Measurements from ENCODE around the gene CLDN7.

CLDN7 gene

GRCh38 chr17:7260651-7261378 lies 1.5 kb downstream of the CLDN7 start:
- Histone ChIP-seq H3K36me3 (ENCODE audit: control insufficient read depth, low read depth, low read length) (peaks cover 17% of the 10 kb centered on the region), H3K27me3 (ENCODE audit: control insufficient read depth, insufficient read depth, low read length) (peaks cover 38% of the 10 kb centered on the region), H3K4me1 (ENCODE audit: control insufficient read depth, low read depth, low read length) (peaks cover 3% of the 10 kb centered on the region), H3K27ac (ENCODE audit: low read length) (peak overlapping the region; percentile 71), H3K4me3 (ENCODE audit: low read length) (peak overlapping the region; percentile 93), H3K9ac (ENCODE audit: low read length) (peak overlapping the region; percentile 95), H3K9me3 (ENCODE audit: control insufficient read depth, low read depth, low read length) (no peaks in the 10 kb centered on the region)

DNA sequence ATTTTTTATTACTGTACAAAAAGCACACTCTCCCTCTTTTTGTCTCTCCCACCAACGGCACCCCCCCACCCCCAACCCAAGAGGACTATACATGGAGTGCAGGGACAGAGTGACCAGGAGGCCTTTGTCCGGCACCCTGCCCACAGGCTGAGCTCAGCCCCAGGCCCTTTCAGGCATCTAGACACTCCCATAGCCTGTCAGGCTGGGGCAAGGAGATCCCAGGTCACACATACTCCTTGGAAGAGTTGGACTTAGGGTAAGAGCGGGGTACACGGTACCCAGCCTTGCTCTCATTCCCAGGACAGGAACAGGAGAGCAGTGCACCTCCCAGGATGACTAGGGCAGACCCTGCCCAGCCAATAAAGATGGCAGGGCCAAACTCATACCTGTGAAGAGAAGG lies 2.1 kb downstream of the CLDN7 start:
- Histone ChIP-seq H3K9me3 (ENCODE audit: control insufficient read depth, low read depth, low read length) (no peaks in the 10 kb centered on the region), H3K27me3 (ENCODE audit: control insufficient read depth, insufficient read depth, low read length) (peaks cover 38% of the 10 kb centered on the region), H3K36me3 (ENCODE audit: control insufficient read depth, low read depth, low read length) (peaks cover 17% of the 10 kb centered on the region), H3K4me1 (ENCODE audit: control insufficient read depth, low read depth, low read length) (peaks cover 3% of the 10 kb centered on the region), H3K4me3 (ENCODE audit: low read length) (peak overlapping the region; percentile 93), H3K9ac (ENCODE audit: low read length) (no peak overlapping the region), H3K27ac (ENCODE audit: low read length) (no peak overlapping the region)

GRCh38 chr17:7259555-7259889 lies 2.8 kb downstream of the CLDN7 start:
- H3K36me3 ChIP-seq (ENCODE audit: control insufficient read depth, low read depth, low read length), result peaks cover 23% of the 10 kb centered on the region
- no peak overlapping the region for H3K27ac ChIP-seq (ENCODE audit: low read length)
- peaks cover 3% of the 10 kb centered on the region for H3K4me1 ChIP-seq (ENCODE audit: control insufficient read depth, low read depth, low read length)
- H3K4me3 ChIP-seq (ENCODE audit: low read length), result no peak overlapping the region
- H3K9ac ChIP-seq (ENCODE audit: low read length), result no peak overlapping the region
- H3K27me3 ChIP-seq (ENCODE audit: control insufficient read depth, insufficient read depth, low read length), result peaks cover 38% of the 10 kb centered on the region
- no peaks in the 10 kb centered on the region for H3K9me3 ChIP-seq (ENCODE audit: control insufficient read depth, low read depth, low read length)

- no peaks in the 10 kb centered on the region for H3K4me1 ChIP-seq (ENCODE audit: control insufficient read depth, low read depth, low read length)
- no peak overlapping the region for H3K9ac ChIP-seq (ENCODE audit: low read length)
- peaks cover 29% of the 10 kb centered on the region for H3K36me3 ChIP-seq (ENCODE audit: control insufficient read depth, low read depth, low read length)
- no peak overlapping the region for H3K4me3 ChIP-seq (ENCODE audit: low read length)
- H3K27ac ChIP-seq (ENCODE audit: low read length), result no peak overlapping the region
- H3K9me3 ChIP-seq (ENCODE audit: control insufficient read depth, low read depth, low read length), result no peaks in the 10 kb centered on the region
- H3K27me3 ChIP-seq (ENCODE audit: control insufficient read depth, insufficient read depth, low read length), result peaks cover 38% of the 10 kb centered on the region
These were observed 3.3 kb downstream of the CLDN7 start for GRCh38 chr17:7258731-7259554.

GRCh38 chr17:7256766-7257456 lies 5.4 kb downstream of the CLDN7 start:
- H3K27me3 ChIP-seq (ENCODE audit: control insufficient read depth, insufficient read depth, low read length), result peaks cover 17% of the 10 kb centered on the region

DNA sequence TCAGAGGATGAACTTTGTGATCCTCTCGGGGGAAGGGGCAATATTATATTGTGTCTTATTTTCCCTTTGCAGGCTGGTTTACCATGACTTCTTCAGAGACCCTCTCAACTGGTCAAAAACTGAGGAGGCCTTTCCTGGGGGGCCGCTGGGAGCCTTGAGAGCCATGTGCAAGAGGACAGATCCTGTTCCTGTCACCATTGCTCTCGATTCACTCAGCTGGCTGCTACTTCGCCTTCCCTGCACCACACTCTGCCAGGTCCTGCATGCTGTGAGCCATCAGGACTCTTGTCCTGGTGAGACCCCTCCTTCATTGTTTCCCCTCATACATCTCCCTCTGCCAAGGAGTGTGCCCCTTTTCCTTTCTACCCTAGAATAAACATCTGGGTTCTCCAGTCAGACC lies 7.8 kb downstream of the CLDN7 start:
- H3K9ac ChIP-seq (ENCODE audit: low read length), result no peak overlapping the region
- H3K4me1 ChIP-seq (ENCODE audit: control insufficient read depth, low read depth, low read length), result peaks cover 12% of the 10 kb centered on the region
- no peaks in the 10 kb centered on the region for H3K27me3 ChIP-seq (ENCODE audit: control insufficient read depth, insufficient read depth, low read length)
- no peak overlapping the region for H3K4me3 ChIP-seq (ENCODE audit: low read length)
- H3K27ac ChIP-seq (ENCODE audit: low read length), result no peak overlapping the region
- peaks cover 28% of the 10 kb centered on the region for H3K36me3 ChIP-seq (ENCODE audit: control insufficient read depth, low read depth, low read length)
- H3K9me3 ChIP-seq (ENCODE audit: control insufficient read depth, low read depth, low read length), result no peaks in the 10 kb centered on the region

More at GRCh38 chr17:7256766-7257456, 5.4 kb downstream of the CLDN7 start:
- peaks cover 5% of the 10 kb centered on the region for H3K4me1 ChIP-seq (ENCODE audit: control insufficient read depth, low read depth, low read length)
- H3K9me3 ChIP-seq (ENCODE audit: control insufficient read depth, low read depth, low read length), result no peaks in the 10 kb centered on the region
- H3K4me3 ChIP-seq (ENCODE audit: low read length), result no peak overlapping the region
- H3K36me3 ChIP-seq (ENCODE audit: control insufficient read depth, low read depth, low read length), result peaks cover 29% of the 10 kb centered on the region
- H3K9ac ChIP-seq (ENCODE audit: low read length), result no peak overlapping the region
- H3K27ac ChIP-seq (ENCODE audit: low read length), result no peak overlapping the region

DNA sequence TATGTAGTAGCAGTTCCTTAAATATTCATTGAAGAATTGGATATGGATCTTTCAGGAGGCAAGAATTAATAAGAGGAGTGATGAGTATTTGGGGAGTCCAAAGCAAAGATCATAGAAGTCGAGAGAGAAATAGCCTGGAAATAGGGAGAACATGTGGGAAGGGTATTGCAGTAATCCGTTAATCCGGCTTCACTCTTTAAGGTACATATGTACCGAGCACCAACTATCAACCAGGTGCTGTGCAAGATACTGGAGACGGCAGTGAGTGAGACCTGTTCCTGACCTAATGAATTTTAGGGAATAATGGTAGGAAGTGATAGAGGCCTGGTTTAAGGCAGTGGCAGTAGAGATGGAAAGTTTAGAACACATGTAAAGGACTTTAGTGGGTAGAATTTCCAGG lies 9.2 kb downstream of the CLDN7 start:
- Histone ChIP-seq H3K9me3 (ENCODE audit: control insufficient read depth, low read depth, low read length) (no peaks in the 10 kb centered on the region), H3K9ac (ENCODE audit: low read length) (peak overlapping the region; percentile 92), H3K27me3 (ENCODE audit: control insufficient read depth, insufficient read depth, low read length) (no peaks in the 10 kb centered on the region), H3K4me1 (ENCODE audit: control insufficient read depth, low read depth, low read length) (peaks cover 12% of the 10 kb centered on the region), H3K4me3 (ENCODE audit: low read length) (peak overlapping the region; percentile 94), H3K36me3 (ENCODE audit: control insufficient read depth, low read depth, low read length) (peaks cover 17% of the 10 kb centered on the region), H3K27ac (ENCODE audit: low read length) (no peak overlapping the region)

DNA sequence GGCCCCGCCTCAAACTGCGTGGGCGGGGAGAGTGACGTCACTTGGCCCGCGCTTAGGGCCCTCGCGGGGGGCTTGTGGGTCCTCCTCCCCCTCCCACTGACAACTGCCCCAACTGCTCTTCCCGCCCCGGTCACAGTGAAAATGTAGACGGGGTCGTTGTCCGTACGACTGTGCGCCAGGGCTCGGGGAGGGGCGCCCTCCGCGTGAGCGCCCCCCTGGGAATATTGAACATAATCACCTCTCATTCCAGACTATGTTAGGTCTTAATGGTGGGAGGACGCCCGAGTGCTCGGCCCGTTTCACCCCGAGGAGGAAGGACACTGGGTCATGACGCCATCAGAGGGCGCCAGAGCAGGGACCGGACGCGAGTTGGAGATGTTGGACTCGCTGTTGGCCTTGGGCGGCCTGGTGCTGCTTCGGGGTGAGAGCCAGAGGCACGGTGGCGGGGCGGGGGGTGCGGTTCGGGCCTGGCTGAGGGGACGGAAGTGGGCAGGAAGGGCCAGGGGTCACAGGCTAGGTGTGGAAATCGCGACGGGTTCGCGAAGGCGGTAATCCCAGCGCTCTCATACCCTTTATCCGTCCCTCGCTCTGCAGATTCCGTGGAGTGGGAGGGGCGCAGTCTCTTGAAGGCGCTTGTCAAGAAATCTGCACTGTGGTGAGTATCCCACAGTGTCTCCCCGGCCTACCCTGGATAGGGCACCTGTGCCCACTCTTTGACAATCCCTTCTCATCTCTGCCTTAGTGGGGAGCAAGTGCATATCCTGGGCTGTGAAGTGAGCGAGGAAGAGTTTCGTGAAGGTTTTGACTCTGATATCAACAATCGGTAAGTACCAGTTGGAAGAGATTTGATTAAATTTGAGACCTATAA lies 9.9 kb downstream of the CLDN7 start, which contains the start of gene ELP5:
TSS of gene ELP5 (plus strand) at position 40 of the 868 bp plus-strand sequence. CDS start at position 376, 336 bp downstream.
- Histone ChIP-seq H3K9me3 (ENCODE audit: control insufficient read depth, low read depth, low read length) (no peaks in the 10 kb centered on the region), H3K4me1 (ENCODE audit: control insufficient read depth, low read depth, low read length) (peaks cover 12% of the 10 kb centered on the region), H3K27ac (ENCODE audit: low read length) (peak within 1 kb of the TSS; percentile 98), H3K4me3 (ENCODE audit: low read length) (peak within 1 kb of the TSS; percentile 94), H3K27me3 (ENCODE audit: control insufficient read depth, insufficient read depth, low read length) (no peaks in the 10 kb centered on the region), H3K36me3 (ENCODE audit: control insufficient read depth, low read depth, low read length) (peaks cover 17% of the 10 kb centered on the region), H3K9ac (ENCODE audit: low read length) (peak within 1 kb of the TSS; percentile 92)

GRCh38 chr17:7251661-7252175 lies 10.6 kb downstream of the CLDN7 start, which contains the start of gene CTDNEP1:
Gene CTDNEP1, minus strand, starts transcription at chr17:7251734. Its CDS starts 438 bp downstream, at chr17:7251296.
- no peaks in the 10 kb centered on the region for H3K27me3 ChIP-seq (ENCODE audit: control insufficient read depth, insufficient read depth, low read length)
- H3K36me3 ChIP-seq (ENCODE audit: control insufficient read depth, low read depth, low read length), result peaks cover 17% of the 10 kb centered on the region
- peaks cover 12% of the 10 kb centered on the region for H3K4me1 ChIP-seq (ENCODE audit: control insufficient read depth, low read depth, low read length)
- peak within 1 kb of the TSS; percentile 92 for H3K9ac ChIP-seq (ENCODE audit: low read length)
- peak within 1 kb of the TSS; percentile 94 for H3K4me3 ChIP-seq (ENCODE audit: low read length)
- peak within 1 kb of the TSS; percentile 98 for H3K27ac ChIP-seq (ENCODE audit: low read length)
- no peaks in the 10 kb centered on the region for H3K9me3 ChIP-seq (ENCODE audit: control insufficient read depth, low read depth, low read length)

GRCh38 chr17:7250695-7251627 lies 11.3 kb downstream of the CLDN7 start:
- Histone ChIP-seq H3K27me3 (ENCODE audit: control insufficient read depth, insufficient read depth, low read length) (no peaks in the 10 kb centered on the region), H3K27ac (ENCODE audit: low read length) (peak overlapping the region; percentile 59), H3K4me3 (ENCODE audit: low read length) (peak overlapping the region; percentile 94), H3K9me3 (ENCODE audit: control insufficient read depth, low read depth, low read length) (no peaks in the 10 kb centered on the region), H3K36me3 (ENCODE audit: control insufficient read depth, low read depth, low read length) (peaks cover 21% of the 10 kb centered on the region), H3K4me1 (ENCODE audit: control insufficient read depth, low read depth, low read length) (peaks cover 12% of the 10 kb centered on the region), H3K9ac (ENCODE audit: low read length) (peak overlapping the region; percentile 92)
